DND-41 (cell line): ENCODE data around the gene CEP350.

Source experiments
- ATAC-seq: fragments of 200-7000 bp; cut with Tn5 transposase; 3 replicates; pipeline ENCODE4 v1.9.1; 2021; ENCODE audit warnings: low read depth; ENCODE audit not compliant: insufficient read depth
- DNase-seq: peaks from one replicate; pipeline ENCODE4 v3.0.0-alpha.2; 2020
- H2AFZ ChIP-seq: 2 replicates; pipeline ENCODE4 v1.6.0; 2012; ENCODE audit warnings: low read depth, low read length
- H3K27ac ChIP-seq: 2 replicates; pipeline ENCODE4 v1.5.1; 2012; ENCODE audit warnings: low read length, inconsistent platforms
- H3K27me3 ChIP-seq: fragments of 200-600 bp; sonication (generic); 2 replicates; pipeline ENCODE4 v1.6.0; 2012; ENCODE audit warnings: low read length, mild to moderate bottlenecking, inconsistent platforms; ENCODE audit not compliant: insufficient read depth, poor library complexity
- H3K36me3 ChIP-seq: 2 replicates; pipeline ENCODE4 v1.5.1; 2012; ENCODE audit warnings: low read length, inconsistent platforms; ENCODE audit not compliant: insufficient read depth
- H3K4me1 ChIP-seq: 2 replicates; pipeline ENCODE4 v1.5.1; 2012; ENCODE audit warnings: mild to moderate bottlenecking, low read length; ENCODE audit not compliant: insufficient read depth
- H3K4me2 ChIP-seq: 2 replicates; pipeline ENCODE4 v1.6.0; 2012; ENCODE audit warnings: mild to moderate bottlenecking, moderate library complexity, low read length, inconsistent platforms; ENCODE audit not compliant: insufficient read depth
- H3K4me3 ChIP-seq, 2 experiments: fragments of 200-600 bp in 1 of 2; shearing (Covaris generic) in 1 of 2; 2 replicates each; pipeline ENCODE4 v1.5.1; 2012 to 2016; ENCODE audit warnings: inconsistent platforms in 2 of 2, low read length in 2 of 2, mild to moderate bottlenecking in 2 of 2, low read depth in 1 of 2, moderate library complexity in 1 of 2
- H3K79me2 ChIP-seq: 2 replicates; pipeline ENCODE4 v1.6.0; 2012; ENCODE audit warnings: low read length, inconsistent platforms; ENCODE audit not compliant: insufficient read depth
- H3K9ac ChIP-seq: 2 replicates; pipeline ENCODE4 v1.6.0; 2012; ENCODE audit warnings: low read depth, mild to moderate bottlenecking, inconsistent platforms, low read length, moderate library complexity
- H3K9me3 ChIP-seq: 2 replicates; pipeline ENCODE4 v1.5.1; 2012; ENCODE audit warnings: low read length, moderate library complexity, mild to moderate bottlenecking, inconsistent platforms; ENCODE audit not compliant: insufficient read depth, severe bottlenecking
- H4K20me1 ChIP-seq: 2 replicates; pipeline ENCODE4 v1.6.0; 2012; ENCODE audit warnings: low read length; ENCODE audit not compliant: insufficient read depth
- CTCF ChIP-seq: IDR thresholded peaks from 2 replicates; pipeline ENCODE4 v1.5.1; 2012; ENCODE audit warnings: borderline replicate concordance, low read length, moderate library complexity, mild to moderate bottlenecking; ENCODE audit not compliant: poor library complexity, severe bottlenecking; ENCODE audit errors: extremely low read depth
- EZH2 ChIP-seq: IDR thresholded peaks from 3 replicates; pipeline ENCODE4 v1.6.1; 2012; ENCODE audit warnings: borderline replicate concordance, low read depth, mild to moderate bottlenecking, moderate library complexity, low read length, inconsistent platforms; ENCODE audit not compliant: severe bottlenecking

CEP350 gene

GRCh38 chr1:180144659-180145357 lies 190.2 kb downstream of the CEP350 start:
- Histone ChIP-seq H3K27me3 (no peaks in the 10 kb centered on the region), H3K4me2 (no peak overlapping the region), H3K27ac (no peak overlapping the region), H3K36me3 (no peaks in the 10 kb centered on the region), H3K4me3 (no peak overlapping the region), H3K9ac (no peak overlapping the region), H3K9me3 (no peaks in the 10 kb centered on the region), H3K79me2 (no peaks in the 10 kb centered on the region), H4K20me1 (no peaks in the 10 kb centered on the region), H2AFZ (no peak overlapping the region), H3K4me1 (no peaks in the 10 kb centered on the region)
- no peak for ATAC-seq
- TF ChIP-seq CTCF, result no peak
- TF ChIP-seq EZH2, result no peak
- DNase-seq, result no peak

GRCh38 chr1:180145446-180145845 lies 190.8 kb downstream of the CEP350 start:
- no peak overlapping the region for H3K4me2 ChIP-seq
- DNase-seq, result no peak
- H3K27me3 ChIP-seq, result no peaks in the 10 kb centered on the region
- no peak for ATAC-seq
- H3K9ac ChIP-seq, result no peak overlapping the region
- no peaks in the 10 kb centered on the region for H3K36me3 ChIP-seq
- no peaks in the 10 kb centered on the region for H4K20me1 ChIP-seq
- no peaks in the 10 kb centered on the region for H3K79me2 ChIP-seq
- no peak overlapping the region for H3K4me3 ChIP-seq
- H3K9me3 ChIP-seq, result no peaks in the 10 kb centered on the region
- no peak overlapping the region for H3K27ac ChIP-seq
- H3K4me1 ChIP-seq, result no peaks in the 10 kb centered on the region
- no peak overlapping the region for H2AFZ ChIP-seq
- no peak for TF ChIP-seq CTCF
- TF ChIP-seq EZH2, result no peak

GRCh38 chr1:180150982-180151381 lies 196.4 kb downstream of the CEP350 start:
- Histone ChIP-seq H3K4me3 (no peak overlapping the region), H3K9ac (no peak overlapping the region), H3K4me1 (peaks cover 31% of the 10 kb centered on the region), H3K9me3 (no peaks in the 10 kb centered on the region), H3K36me3 (no peaks in the 10 kb centered on the region; the same call in 1 of the 2 replicates), H3K27me3 (no peaks in the 10 kb centered on the region), H4K20me1 (no peaks in the 10 kb centered on the region), H3K27ac (no peak overlapping the region), H3K4me2 (no peak overlapping the region), H2AFZ (peak overlapping the region; percentile 24), H3K79me2 (peaks cover 7% of the 10 kb centered on the region)
- TF ChIP-seq EZH2 (no peak), CTCF (no peak)
- ATAC-seq (no peak), DNase-seq (no peak)
